OCI-LY3 (cell line): Measurements from ENCODE around the gene MYH8.

Experiments used
- H2AFZ ChIP-seq: fragments of 200-600, 300-600 bp; shearing (Covaris generic); 2 replicates; pipeline ENCODE4 v1.6.0; 2014; ENCODE audit warnings: antibody characterized with exemption, low read depth, low read length
- H3K27ac ChIP-seq: fragments of 200-600, 300-600 bp; sonication (generic); 2 replicates; pipeline ENCODE4 v1.5.1; 2014; ENCODE audit warnings: mild to moderate bottlenecking, low read length, moderate library complexity, mixed read lengths
- H3K27me3 ChIP-seq: fragments of 200-600, 300-600 bp; sonication (generic); 2 replicates; pipeline ENCODE4 v1.6.1; 2014; ENCODE audit warnings: low read depth, low read length, mixed read lengths
- H3K36me3 ChIP-seq: fragments of 200-600, 300-600 bp; sonication (generic); replicated peaks from 2 replicates; pipeline ENCODE3; 2014; ENCODE audit warnings: low read depth, low read length, mixed read lengths
- H3K4me1 ChIP-seq: fragments of 300-600, 200-600 bp; sonication (generic); 2 replicates; pipeline ENCODE4 v1.6.1; 2014; ENCODE audit warnings: low read length, mixed read lengths
- H3K4me2 ChIP-seq: fragments of 200-600, 300-600 bp; sonication (generic); 2 replicates; pipeline ENCODE4 v1.6.1; 2014; ENCODE audit warnings: low read length, mixed read lengths
- H3K4me3 ChIP-seq: fragments of 300-600, 200-600 bp; sonication (generic); 2 replicates; pipeline ENCODE4 v1.5.1; 2014; ENCODE audit warnings: antibody characterized with exemption, mild to moderate bottlenecking, low read length, moderate library complexity
- H3K79me2 ChIP-seq: fragments of 300-600, 200-600 bp; shearing (Covaris generic); 2 replicates; pipeline ENCODE4 v1.6.1; 2014; ENCODE audit warnings: mild to moderate bottlenecking, low read length, mixed read lengths
- H3K9ac ChIP-seq: fragments of 300-600, 200-600 bp; shearing (Covaris generic); 2 replicates; pipeline ENCODE4 v1.6.0; 2014; ENCODE audit warnings: mild to moderate bottlenecking, low read length, moderate library complexity
- H3K9me3 ChIP-seq: fragments of 200-600, 300-600 bp; shearing (Covaris generic); 2 replicates; pipeline ENCODE4 v1.6.1; 2014; ENCODE audit warnings: low read length, mixed read lengths; ENCODE audit not compliant: insufficient read depth
- H4K20me1 ChIP-seq: fragments of 200-600, 300-600 bp; sonication (generic); 2 replicates; pipeline ENCODE4 v1.6.1; 2016; ENCODE audit warnings: low read length, mixed read lengths; ENCODE audit not compliant: insufficient read depth
- EZH2phosphoT487 ChIP-seq: fragments of 200-600 bp; shearing (Covaris generic); IDR thresholded peaks from 2 replicates; pipeline ENCODE4 v1.6.1; 2018; ENCODE audit warnings: antibody characterized with exemption, mixed run types, low read depth
- TF ChIP-seq, protein P1 (sequence below): fragments of 200-600, 300-600 bp; sonication (generic); IDR thresholded peaks from 2 replicates; pipeline ENCODE4 v1.5.1; 2014; ENCODE audit warnings: antibody characterized with exemption, low read length, low read depth

The MYH8 gene

DNA sequence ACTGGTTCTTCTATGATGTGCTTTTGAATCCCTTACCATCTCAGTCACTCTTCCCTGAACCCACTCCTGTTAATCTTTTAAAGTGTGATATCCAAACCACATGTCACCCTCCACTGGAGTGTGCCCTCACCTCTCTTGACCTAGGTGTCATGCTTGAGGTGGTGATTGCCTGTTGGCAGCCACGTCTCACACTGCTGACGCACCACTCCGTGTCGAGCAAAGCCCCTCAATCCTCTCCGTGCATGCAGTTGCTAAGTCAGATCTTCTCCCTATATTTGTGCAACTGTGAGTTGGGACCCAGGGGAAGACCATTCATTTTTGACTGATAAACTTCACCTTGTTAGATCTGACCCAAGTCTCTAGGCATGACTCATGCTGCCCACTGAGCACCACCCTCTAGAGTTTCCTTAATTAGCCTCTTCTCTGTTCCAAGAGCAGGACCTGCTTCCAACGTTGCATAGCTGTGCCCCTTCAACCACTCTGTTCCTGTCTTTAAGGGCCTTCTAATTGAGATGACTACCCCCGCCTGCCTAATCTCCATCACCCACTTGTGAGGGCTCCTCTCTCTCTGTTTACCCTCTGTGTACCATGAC is 51.6 kb downstream of the MYH8 start:
- Histone ChIP-seq H3K27me3 (no peaks in the 10 kb centered on the region), H3K4me1 (no peaks in the 10 kb centered on the region), H3K9ac (no peak overlapping the region), H3K79me2 (no peaks in the 10 kb centered on the region), H3K27ac (no peak overlapping the region), H4K20me1 (no peaks in the 10 kb centered on the region), H3K36me3 (no peaks in the 10 kb centered on the region), H3K4me2 (no peak overlapping the region), H3K9me3 (no peaks in the 10 kb centered on the region), H2AFZ (no peak overlapping the region), H3K4me3 (no peak overlapping the region)
- TF ChIP-seq, protein P1, sequence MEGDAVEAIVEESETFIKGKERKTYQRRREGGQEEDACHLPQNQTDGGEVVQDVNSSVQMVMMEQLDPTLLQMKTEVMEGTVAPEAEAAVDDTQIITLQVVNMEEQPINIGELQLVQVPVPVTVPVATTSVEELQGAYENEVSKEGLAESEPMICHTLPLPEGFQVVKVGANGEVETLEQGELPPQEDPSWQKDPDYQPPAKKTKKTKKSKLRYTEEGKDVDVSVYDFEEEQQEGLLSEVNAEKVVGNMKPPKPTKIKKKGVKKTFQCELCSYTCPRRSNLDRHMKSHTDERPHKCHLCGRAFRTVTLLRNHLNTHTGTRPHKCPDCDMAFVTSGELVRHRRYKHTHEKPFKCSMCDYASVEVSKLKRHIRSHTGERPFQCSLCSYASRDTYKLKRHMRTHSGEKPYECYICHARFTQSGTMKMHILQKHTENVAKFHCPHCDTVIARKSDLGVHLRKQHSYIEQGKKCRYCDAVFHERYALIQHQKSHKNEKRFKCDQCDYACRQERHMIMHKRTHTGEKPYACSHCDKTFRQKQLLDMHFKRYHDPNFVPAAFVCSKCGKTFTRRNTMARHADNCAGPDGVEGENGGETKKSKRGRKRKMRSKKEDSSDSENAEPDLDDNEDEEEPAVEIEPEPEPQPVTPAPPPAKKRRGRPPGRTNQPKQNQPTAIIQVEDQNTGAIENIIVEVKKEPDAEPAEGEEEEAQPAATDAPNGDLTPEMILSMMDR, result no peak

GRCh38 chr17:10369239-10369638 is 52.5 kb downstream of the MYH8 start:
- no peaks in the 10 kb centered on the region for H3K79me2 ChIP-seq
- H3K27ac ChIP-seq, result no peak overlapping the region
- H3K9ac ChIP-seq, result no peak overlapping the region
- H3K4me1 ChIP-seq, result no peaks in the 10 kb centered on the region
- no peaks in the 10 kb centered on the region for H3K27me3 ChIP-seq
- no peak for TF ChIP-seq EZH2phosphoT487
- TF ChIP-seq, protein P1, result no peak
- no peak overlapping the region for H3K4me2 ChIP-seq
- no peaks in the 10 kb centered on the region for H4K20me1 ChIP-seq
- H3K36me3 ChIP-seq, result no peaks in the 10 kb centered on the region
- H3K4me3 ChIP-seq, result no peak overlapping the region
- no peak overlapping the region for H2AFZ ChIP-seq
- no peaks in the 10 kb centered on the region for H3K9me3 ChIP-seq

- Histone ChIP-seq H3K9me3 (no peaks in the 10 kb centered on the region), H3K9ac (no peak overlapping the region), H4K20me1 (no peaks in the 10 kb centered on the region), H3K27ac (no peak overlapping the region), H3K4me3 (no peak overlapping the region), H2AFZ (no peak overlapping the region), H3K4me2 (no peak overlapping the region), H3K36me3 (no peaks in the 10 kb centered on the region), H3K4me1 (no peaks in the 10 kb centered on the region), H3K27me3 (no peaks in the 10 kb centered on the region), H3K79me2 (no peaks in the 10 kb centered on the region)
- TF ChIP-seq, protein P1, result no peak
- TF ChIP-seq EZH2phosphoT487, result no peak
Measured at GRCh38 chr17:10368561-10368960, 53.2 kb downstream of the MYH8 start.

GRCh38 chr17:10360578-10360977 is 61.2 kb downstream of the MYH8 start:
- no peaks in the 10 kb centered on the region for H3K9me3 ChIP-seq

More at GRCh38 chr17:10360578-10360977, 61.2 kb downstream of the MYH8 start:
- TF ChIP-seq, protein P1, result no peak
- TF ChIP-seq EZH2phosphoT487, result no peak
- Histone ChIP-seq H2AFZ (no peak overlapping the region), H3K27me3 (no peaks in the 10 kb centered on the region), H3K36me3 (no peaks in the 10 kb centered on the region), H3K4me2 (no peak overlapping the region), H3K79me2 (no peaks in the 10 kb centered on the region), H3K4me1 (no peaks in the 10 kb centered on the region), H4K20me1 (no peaks in the 10 kb centered on the region), H3K9ac (no peak overlapping the region), H3K27ac (no peak overlapping the region), H3K4me3 (no peak overlapping the region)
